IPS-15b (cell line): ENCODE data around the gene NANOG.
"Not testable (repeated sequence)": the region's sequence is repeated elsewhere in the genome, so short reads cannot be mapped to it uniquely, and the experiment has no call there.

Experiments used
- H3K27me3 ChIP-seq: one replicate; pipeline ENCODE4 v1.6.1; 2013; ENCODE audit warnings: low read length; ENCODE audit not compliant: control insufficient read depth, insufficient read depth
- H3K36me3 ChIP-seq: one replicate; pipeline ENCODE4 v1.6.1; 2013; ENCODE audit warnings: low read length; ENCODE audit not compliant: control insufficient read depth, insufficient read depth
- H3K4me1 ChIP-seq: one replicate; pipeline ENCODE4 v1.6.1; 2013; ENCODE audit warnings: mild to moderate bottlenecking, low read length; ENCODE audit not compliant: control insufficient read depth, insufficient read depth
- H3K4me3 ChIP-seq: one replicate; pipeline ENCODE4 v1.5.1; 2013; ENCODE audit warnings: low read depth, low read length
- H3K9ac ChIP-seq: one replicate; pipeline ENCODE4 v1.6.1; 2013; ENCODE audit warnings: low read depth, mild to moderate bottlenecking, low read length
- H3K9me3 ChIP-seq: one replicate; pipeline ENCODE4 v1.6.1; 2013; ENCODE audit warnings: mild to moderate bottlenecking, low read length; ENCODE audit not compliant: control insufficient read depth, insufficient read depth

The NANOG gene

GRCh38 chr12:7782055-7782454, 7.1 kb upstream of the NANOG start:
- Histone ChIP-seq H3K4me1 (peaks cover 11% of the 10 kb centered on the region), H3K9me3 (no peaks in the 10 kb centered on the region), H3K36me3 (no peaks in the 10 kb centered on the region), H3K4me3 (no peak overlapping the region), H3K9ac (no peak overlapping the region), H3K27me3 (no peaks in the 10 kb centered on the region)

DNA sequence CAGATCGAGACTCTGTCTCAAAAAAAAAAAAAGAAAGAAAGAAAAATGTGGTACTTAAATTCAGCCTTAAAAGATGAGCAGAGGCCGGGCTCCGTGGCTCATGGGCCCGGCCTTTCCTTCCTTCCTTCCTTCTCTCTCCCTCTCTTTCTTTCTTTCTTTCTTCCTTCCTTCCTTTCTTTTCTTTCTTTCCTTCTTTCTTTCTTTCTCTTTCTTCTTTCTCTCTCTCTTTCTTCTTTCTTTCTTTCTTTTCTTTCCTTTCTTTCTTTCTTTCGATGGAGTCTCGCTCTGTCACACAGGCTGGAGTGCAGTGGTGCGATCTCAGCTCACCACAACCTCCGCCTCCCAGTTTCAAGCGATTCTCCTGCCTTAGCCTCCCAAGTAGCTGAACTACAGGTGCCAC, 5.8 kb upstream of the NANOG start:
- H3K9ac ChIP-seq, H3K9me3 ChIP-seq, H3K27me3 ChIP-seq, H3K4me3 ChIP-seq, H3K36me3 ChIP-seq: not testable (repeated sequence)
- H3K4me1 ChIP-seq, result peaks cover 19% of the 10 kb centered on the region

- Histone ChIP-seq H3K36me3 (no peaks in the 10 kb centered on the region), H3K27me3 (no peaks in the 10 kb centered on the region), H3K4me3 (no peak overlapping the region), H3K4me1 (peaks cover 20% of the 10 kb centered on the region), H3K9ac (no peak overlapping the region), H3K9me3 (no peaks in the 10 kb centered on the region)
Measured at GRCh38 chr12:7784701-7785100, 4.5 kb upstream of the NANOG start.

DNA sequence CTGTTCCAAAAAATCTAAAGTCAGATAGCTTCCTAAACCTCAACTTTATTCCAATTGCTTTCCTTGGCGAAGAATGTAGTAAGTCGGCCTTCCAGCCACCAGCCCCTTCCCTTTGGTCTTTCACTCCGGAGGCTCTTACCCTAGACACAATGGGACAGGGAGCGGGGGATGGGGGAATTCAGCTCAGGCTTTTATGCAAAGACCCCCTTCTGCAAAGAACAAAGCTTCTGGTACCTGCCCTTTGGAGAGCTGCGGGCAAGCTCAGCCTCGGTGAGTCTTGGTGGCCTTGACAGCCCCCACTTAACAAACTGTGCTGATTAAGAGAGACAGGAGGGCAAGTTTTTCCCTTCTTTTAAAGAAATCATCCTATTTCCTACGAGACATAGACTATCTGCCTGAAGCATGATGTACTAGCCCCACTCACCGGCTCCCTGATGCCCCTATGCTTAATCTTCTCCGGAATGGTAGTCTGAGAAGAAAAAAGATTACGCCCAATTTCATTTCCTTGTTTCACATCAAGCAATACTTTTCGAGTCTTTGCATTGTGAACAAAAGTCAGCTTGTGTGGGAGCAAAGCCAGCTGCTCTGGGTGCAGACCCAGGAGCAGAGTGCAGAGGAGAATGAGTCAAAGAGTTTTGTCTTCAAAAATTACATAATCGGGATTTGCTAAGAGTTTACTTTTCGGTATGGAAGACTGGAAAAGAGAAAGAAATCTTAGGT, 1.5 kb upstream of the NANOG start:
- Histone ChIP-seq H3K9me3 (no peaks in the 10 kb centered on the region), H3K27me3 (no peaks in the 10 kb centered on the region), H3K4me3 (peak overlapping the region; percentile 39), H3K36me3 (no peaks in the 10 kb centered on the region), H3K4me1 (peaks cover 23% of the 10 kb centered on the region), H3K9ac (peak overlapping the region; percentile 2)

GRCh38 chr12:7788294-7788660, 925 bp upstream of the NANOG start:
- peak overlapping the region; percentile 2 for H3K9ac ChIP-seq
- H3K36me3 ChIP-seq, result no peaks in the 10 kb centered on the region
- H3K9me3 ChIP-seq, result no peaks in the 10 kb centered on the region
- no peaks in the 10 kb centered on the region for H3K27me3 ChIP-seq
- peak overlapping the region; percentile 39 for H3K4me3 ChIP-seq
- H3K4me1 ChIP-seq, result peaks cover 23% of the 10 kb centered on the region

GRCh38 chr12:7793211-7793610, 4.0 kb downstream of the NANOG start:
- Histone ChIP-seq H3K9ac (no peak overlapping the region), H3K27me3 (no peaks in the 10 kb centered on the region), H3K9me3 (no peaks in the 10 kb centered on the region), H3K4me3 (no peak overlapping the region), H3K4me1 (peaks cover 13% of the 10 kb centered on the region), H3K36me3 (peaks cover 15% of the 10 kb centered on the region)

DNA sequence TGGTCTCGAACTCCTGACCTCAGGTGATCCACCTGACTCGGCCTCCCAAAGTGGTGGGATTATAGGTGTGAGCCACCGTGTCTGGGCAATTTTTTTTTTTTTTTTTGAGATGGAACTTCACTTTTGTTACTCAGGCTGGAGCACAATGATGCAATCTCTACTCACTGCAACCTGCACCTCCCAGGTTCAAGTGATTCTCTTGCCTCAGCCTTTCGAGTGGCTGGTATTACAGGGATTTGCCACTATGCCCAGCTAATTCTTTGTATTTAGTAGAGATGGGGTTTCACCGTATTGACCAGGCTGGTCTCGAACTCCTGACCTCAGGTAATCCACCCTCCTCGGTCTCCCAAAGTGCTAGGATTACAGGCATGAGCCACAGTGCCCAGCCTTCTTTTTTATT, 8.1 kb downstream of the NANOG start:
- not testable (repeated sequence) for H3K9me3 ChIP-seq, H3K27me3 ChIP-seq, H3K9ac ChIP-seq, H3K4me3 ChIP-seq
- Histone ChIP-seq H3K4me1 (peaks cover 15% of the 10 kb centered on the region), H3K36me3 (peaks cover 15% of the 10 kb centered on the region)

GRCh38 chr12:7797698-7798398, 8.6 kb downstream of the NANOG start:
- peaks cover 15% of the 10 kb centered on the region for H3K4me1 ChIP-seq
- H3K9me3 ChIP-seq, result no peaks in the 10 kb centered on the region
- peak overlapping the region; percentile 70 for H3K9ac ChIP-seq
- H3K4me3 ChIP-seq, result no peak overlapping the region
- peaks cover 15% of the 10 kb centered on the region for H3K36me3 ChIP-seq
- no peaks in the 10 kb centered on the region for H3K27me3 ChIP-seq

DNA sequence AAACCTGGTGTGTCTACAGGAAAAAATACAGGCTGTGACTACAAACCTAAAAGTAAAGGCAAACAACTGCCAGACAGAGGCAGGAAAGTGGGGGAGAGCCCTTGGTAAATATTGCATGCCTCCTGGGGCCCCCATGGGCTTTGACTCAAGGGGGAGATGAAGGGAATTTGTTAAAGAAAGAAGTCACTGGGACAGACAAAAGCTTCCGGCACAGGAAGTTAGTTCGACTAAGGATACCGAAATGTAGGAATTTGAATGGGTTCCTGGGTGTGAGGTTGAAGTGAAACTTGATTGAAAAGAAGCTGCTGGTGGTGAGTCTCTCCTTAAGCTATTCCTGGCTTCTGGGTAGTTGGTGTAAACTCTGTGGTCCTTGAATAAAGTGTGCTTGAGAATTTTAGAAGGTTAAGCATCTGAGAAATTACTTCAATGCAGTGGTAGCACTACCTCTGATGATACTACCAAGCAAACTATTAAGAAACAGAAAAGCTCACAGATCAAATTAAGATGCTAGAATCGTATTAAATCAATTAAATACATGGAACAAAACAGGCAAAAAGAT, 9.6 kb downstream of the NANOG start:
- not testable (repeated sequence) for H3K9ac ChIP-seq, H3K27me3 ChIP-seq, H3K4me3 ChIP-seq, H3K9me3 ChIP-seq
- peaks cover 15% of the 10 kb centered on the region for H3K4me1 ChIP-seq
- peaks cover 11% of the 10 kb centered on the region for H3K36me3 ChIP-seq

- H3K27me3 ChIP-seq, result no peaks in the 10 kb centered on the region
- no peaks in the 10 kb centered on the region for H3K9me3 ChIP-seq
- peaks cover 2% of the 10 kb centered on the region for H3K36me3 ChIP-seq
- H3K4me3 ChIP-seq, result no peak overlapping the region
- no peak overlapping the region for H3K9ac ChIP-seq
- H3K4me1 ChIP-seq, result peaks cover 15% of the 10 kb centered on the region
Measured at GRCh38 chr12:7801460-7801859, 12.3 kb downstream of the NANOG start.

GRCh38 chr12:7806319-7806718, 17.1 kb downstream of the NANOG start:
- H3K27me3 ChIP-seq, H3K9me3 ChIP-seq, H3K9ac ChIP-seq, H3K4me3 ChIP-seq, H3K36me3 ChIP-seq, H3K4me1 ChIP-seq: not testable (repeated sequence)

- no peak overlapping the region for H3K9ac ChIP-seq
- H3K9me3 ChIP-seq, result no peaks in the 10 kb centered on the region
- no peaks in the 10 kb centered on the region for H3K36me3 ChIP-seq
- no peaks in the 10 kb centered on the region for H3K27me3 ChIP-seq
- no peaks in the 10 kb centered on the region for H3K4me1 ChIP-seq
- no peak overlapping the region for H3K4me3 ChIP-seq
Measured at GRCh38 chr12:7806863-7807487, 17.8 kb downstream of the NANOG start.
